NB4 (cell line): ENCODE measurements around the gene KIF6.

ENCODE experiments used
- DNase-seq: peaks from one replicate; pipeline ENCODE4 v3.0.0; 2010; ENCODE audit warnings: low read depth
- H3K4me3 ChIP-seq: one replicate; pipeline ENCODE4 v1.5.1; 2011; ENCODE audit warnings: mild to moderate bottlenecking, low read depth, low read length, moderate library complexity
- MAX ChIP-seq: IDR thresholded peaks from 2 replicates; pipeline ENCODE4 v1.6.1; 2011; ENCODE audit warnings: low read depth, low read length
- MYC ChIP-seq: IDR thresholded peaks from 2 replicates; pipeline ENCODE4 v1.6.1; 2011; ENCODE audit warnings: low read depth, low read length
- POLR2A ChIP-seq: IDR thresholded peaks from 2 replicates; pipeline ENCODE4 v1.6.1; 2011; ENCODE audit warnings: mild to moderate bottlenecking; ENCODE audit not compliant: insufficient read length; ENCODE audit errors: extremely low read depth
- TF ChIP-seq, protein P1 (sequence below): IDR thresholded peaks from one replicate; pipeline ENCODE4 v1.5.1; 2012; ENCODE audit warnings: low read depth, low read length

The KIF6 gene

GRCh38 chr6:39550191-39550590, 175.0 kb downstream of the KIF6 start:
- H3K4me3 ChIP-seq: no peak overlapping the region
- no peak for DNase-seq
- TF ChIP-seq MYC: no peak
- no peak for TF ChIP-seq POLR2A
- TF ChIP-seq MAX: no peak
- TF ChIP-seq, protein P1, sequence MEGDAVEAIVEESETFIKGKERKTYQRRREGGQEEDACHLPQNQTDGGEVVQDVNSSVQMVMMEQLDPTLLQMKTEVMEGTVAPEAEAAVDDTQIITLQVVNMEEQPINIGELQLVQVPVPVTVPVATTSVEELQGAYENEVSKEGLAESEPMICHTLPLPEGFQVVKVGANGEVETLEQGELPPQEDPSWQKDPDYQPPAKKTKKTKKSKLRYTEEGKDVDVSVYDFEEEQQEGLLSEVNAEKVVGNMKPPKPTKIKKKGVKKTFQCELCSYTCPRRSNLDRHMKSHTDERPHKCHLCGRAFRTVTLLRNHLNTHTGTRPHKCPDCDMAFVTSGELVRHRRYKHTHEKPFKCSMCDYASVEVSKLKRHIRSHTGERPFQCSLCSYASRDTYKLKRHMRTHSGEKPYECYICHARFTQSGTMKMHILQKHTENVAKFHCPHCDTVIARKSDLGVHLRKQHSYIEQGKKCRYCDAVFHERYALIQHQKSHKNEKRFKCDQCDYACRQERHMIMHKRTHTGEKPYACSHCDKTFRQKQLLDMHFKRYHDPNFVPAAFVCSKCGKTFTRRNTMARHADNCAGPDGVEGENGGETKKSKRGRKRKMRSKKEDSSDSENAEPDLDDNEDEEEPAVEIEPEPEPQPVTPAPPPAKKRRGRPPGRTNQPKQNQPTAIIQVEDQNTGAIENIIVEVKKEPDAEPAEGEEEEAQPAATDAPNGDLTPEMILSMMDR: no peak

DNA sequence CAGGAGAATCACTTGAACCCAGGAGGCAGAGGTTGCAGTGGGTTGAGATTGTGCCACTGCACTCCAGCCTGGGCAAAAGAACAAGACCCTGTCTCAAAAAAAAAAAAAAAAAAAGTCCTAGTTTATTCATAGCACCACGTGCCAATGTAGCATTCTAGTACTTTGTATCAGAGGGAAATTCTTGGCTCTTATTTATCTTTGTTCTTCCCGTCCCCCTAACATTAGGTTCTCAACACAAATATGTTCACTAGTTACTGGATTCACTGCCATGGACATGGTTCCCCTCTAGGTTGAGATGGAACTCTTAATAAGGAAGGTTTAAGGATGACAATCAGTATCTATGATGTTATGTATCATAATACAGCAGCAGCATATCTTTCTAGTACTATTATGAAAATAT, 178.5 kb downstream of the KIF6 start:
- no peak for DNase-seq
- H3K4me3 ChIP-seq: no peak overlapping the region
- TF ChIP-seq, protein P1: no peak
- no peak for TF ChIP-seq MAX
- TF ChIP-seq MYC: no peak

- TF ChIP-seq, protein P1: no peak
- TF ChIP-seq MAX: no peak
- TF ChIP-seq POLR2A: no peak
- TF ChIP-seq MYC: no peak
- no peak overlapping the region for H3K4me3 ChIP-seq
These were observed 181.3 kb downstream of the KIF6 start for GRCh38 chr6:39543950-39544349.

DNA sequence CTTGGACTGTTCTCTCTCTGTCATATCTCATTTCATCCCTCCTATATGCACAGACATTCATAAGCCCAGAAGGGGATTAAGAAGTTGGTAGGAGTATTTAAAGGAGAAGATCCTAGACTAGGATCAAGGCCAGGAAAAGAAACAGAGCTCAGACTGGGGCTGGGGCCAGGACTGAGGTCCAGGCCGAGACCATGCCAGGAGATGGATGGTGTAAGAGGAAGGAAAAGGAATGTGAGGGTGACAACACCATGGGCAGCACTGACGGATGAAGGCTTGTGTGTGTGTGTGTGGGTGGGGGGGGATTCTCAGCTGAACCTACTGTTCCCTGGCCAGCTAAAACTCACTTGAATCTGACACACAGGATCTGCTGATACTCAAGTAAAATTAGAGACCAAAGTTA, 182.1 kb downstream of the KIF6 start:
- no peak overlapping the region for H3K4me3 ChIP-seq
- no peak for DNase-seq
- TF ChIP-seq MYC (no peak), MAX (no peak), POLR2A (no peak)
- TF ChIP-seq, protein P1: no peak

More at GRCh38 chr6:39543950-39544349, 181.3 kb downstream of the KIF6 start:
- DNase-seq: no peak

DNA sequence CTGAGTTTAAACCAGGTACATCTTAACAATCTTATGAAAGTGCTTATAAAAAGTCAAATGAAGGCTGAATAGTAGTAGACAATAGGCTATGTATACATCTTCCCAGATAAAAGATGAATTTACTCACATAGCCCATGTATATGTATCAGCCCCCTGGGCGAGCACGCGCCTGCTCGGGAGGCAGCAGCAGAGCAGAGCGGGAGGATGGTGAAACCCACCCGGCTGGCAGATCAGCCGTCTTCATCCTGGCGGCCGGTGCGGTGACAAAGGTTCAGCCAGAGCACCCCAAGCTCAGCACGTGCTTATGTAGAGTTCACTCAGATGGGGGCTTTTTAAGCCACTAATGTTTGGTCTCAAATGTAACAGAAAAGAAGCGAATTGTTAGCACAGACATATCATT, 184.8 kb downstream of the KIF6 start:
- DNase-seq: no peak
- H3K4me3 ChIP-seq: no peak overlapping the region
- TF ChIP-seq, protein P1: no peak
- TF ChIP-seq MYC: no peak

DNA sequence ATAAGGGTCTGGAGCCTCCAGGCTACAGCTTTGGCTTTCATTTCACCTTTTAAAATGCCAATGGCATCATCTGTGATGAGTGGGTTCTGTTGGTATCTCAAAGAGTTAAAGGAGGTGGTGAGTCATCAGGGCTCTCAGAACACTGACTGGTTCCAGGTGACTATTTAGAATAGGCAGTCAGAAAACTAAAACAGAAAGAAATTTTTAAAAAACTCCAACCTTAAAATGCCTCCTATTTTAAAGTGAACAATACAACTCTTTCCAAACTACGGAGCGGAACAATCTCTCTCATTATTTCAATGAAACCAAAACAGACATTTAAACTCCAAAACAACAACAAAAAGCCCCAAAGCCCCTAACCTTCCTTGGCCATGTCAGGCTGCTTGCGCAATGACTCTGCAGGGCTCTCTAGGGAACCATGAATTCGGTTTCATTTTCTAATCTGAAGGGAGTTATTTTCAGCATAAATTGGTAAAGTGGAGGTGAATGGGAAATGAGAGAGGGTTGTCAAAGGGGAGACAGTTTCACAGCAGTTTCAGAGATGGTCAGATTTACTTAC, 194.9 kb downstream of the KIF6 start:
- no peak overlapping the region for H3K4me3 ChIP-seq
- DNase-seq: peak; percentile 60
- TF ChIP-seq POLR2A: no peak
